HG03571 (cell line): Measurements from ENCODE around the gene FXYD6.
"Not testable (repeated sequence)": the region's sequence is repeated elsewhere in the genome, so short reads cannot be mapped to it uniquely, and the experiment has no call there.

ENCODE experiments used
- ATAC-seq: cut with Tn5 transposase; IDR thresholded peaks from one replicate; pipeline ENCODE4 v1.9.1; 2021; ENCODE audit not compliant: unreplicated experiment

FXYD6 gene

DNA sequence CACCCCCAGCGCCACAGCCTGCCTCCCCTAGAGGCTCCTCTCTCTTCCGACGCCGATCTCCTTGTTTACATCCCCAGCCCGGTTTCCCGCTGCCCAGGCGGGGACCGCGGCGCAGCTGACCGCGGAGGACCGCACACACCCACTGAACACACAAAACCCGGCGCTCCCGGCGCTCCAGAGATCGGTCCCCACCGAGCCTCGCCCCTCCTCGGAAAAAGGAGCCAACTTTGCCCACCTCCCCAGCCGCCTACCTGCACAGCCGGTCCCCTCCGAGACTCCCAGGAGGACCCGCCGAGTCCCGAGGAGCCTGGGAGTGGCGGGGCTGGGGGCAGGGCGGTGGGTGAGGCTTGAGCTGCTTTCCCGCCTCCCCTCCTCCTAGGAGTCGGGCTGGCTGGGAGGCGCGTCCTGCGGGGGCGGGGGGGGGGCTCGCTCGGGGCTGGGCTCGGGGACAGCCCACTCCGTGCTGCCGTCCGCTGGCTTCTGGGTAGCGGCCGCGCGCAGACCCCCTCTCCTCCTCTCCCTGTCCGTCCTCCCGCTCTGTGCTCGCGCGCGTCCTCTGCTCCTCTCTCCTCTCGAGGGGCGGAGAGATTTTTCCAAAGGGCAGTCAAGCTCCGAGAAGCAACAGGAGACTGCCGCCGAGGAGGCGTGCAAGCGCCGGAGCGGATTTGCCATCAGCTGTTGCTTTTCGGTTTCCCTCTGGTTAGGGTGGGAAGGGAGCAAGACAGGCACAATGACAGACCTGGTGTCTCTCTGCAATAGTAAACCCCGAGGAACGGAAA is at the start of gene FXYD6:
TSS of gene FXYD6 (minus strand) at position 318 of the 779 bp plus-strand sequence. CDS start 33,882 bp downstream, outside the sequence.
- ATAC-seq: no peak

GRCh38 chr11:117926166-117926565 is 49.7 kb upstream of the FXYD6 start:
- not testable (repeated sequence) for ATAC-seq

DNA sequence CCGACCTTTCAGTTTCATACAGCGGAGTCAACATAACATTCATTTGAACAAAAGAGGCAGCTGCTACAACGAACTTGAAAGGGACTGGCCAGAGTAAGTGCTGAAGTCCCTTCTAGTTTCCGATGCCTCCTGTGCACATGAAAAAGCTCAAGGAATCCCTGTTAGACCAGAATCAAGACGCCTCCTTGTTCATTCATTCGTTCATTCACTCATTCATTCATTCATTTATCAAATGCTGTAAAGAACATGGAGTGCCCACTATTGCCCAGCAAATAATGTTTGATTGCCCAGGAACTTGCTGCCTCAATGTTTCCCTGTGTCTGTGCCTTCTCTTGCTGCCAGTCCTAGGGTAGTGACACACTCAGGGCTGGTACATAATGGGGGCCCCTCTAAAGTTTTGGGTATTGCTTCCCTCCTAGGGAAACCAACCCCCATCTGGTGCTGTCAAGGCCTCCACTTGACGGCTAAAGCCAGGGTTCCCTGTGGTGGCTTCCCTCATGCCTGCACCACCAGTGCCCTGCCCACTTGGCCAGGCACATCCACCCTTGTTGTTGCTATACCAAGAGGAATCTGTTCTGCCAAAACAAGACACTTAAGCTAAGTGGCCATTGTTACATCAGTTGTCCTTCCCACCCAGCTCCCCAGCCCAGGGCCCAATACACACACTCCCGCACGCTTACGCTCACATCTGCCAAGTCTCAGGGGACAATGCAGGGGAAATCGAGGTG is 48.9 kb upstream of the FXYD6 start:
- ATAC-seq: no peak

DNA sequence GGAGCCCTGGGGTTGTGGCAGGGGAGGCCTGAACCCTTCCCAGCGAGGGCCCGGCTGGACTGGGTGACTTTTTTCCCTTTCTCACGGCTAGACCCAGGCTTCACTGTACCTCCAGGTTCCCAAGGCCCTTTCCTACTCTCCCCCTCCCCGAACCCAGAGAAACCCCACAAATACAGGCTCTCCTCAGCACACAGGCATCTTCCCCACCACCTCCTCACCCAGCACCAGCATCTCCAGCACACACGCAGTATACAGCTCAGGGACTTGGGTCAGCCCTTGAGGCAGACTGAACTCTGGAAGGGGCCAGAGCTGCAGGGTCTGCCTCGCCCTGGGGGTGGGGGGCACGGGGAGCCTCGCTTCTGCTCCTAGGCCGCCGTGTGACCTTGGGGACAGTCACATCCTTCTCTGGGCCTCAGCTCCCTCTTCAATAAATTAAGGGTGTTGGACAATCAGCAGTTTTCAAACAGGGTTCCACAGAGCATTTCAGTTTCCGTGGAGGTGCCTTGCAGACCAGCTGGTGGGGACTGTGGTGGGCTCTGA is 48.2 kb upstream of the FXYD6 start:
- no peak for ATAC-seq

DNA sequence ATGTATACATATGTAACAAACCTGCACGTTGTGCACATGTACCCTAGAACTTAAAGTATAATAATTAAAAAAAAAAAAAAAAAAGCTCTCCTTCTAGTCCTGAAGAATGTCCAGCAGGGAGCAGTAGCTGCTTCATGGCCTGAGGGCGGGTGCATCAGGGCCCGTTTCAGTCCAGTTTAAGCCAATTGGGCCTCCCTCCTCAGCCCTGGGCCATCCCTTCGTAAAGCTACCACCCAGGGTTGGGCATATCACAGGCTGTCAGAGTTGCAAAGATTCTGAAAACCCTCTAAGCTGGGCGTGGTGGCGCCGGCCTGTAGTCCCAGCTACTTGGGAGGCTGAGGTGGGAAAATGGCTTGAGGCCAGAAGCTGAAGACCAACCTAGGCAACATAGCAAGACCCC is 47.3 kb upstream of the FXYD6 start:
- ATAC-seq: no peak

DNA sequence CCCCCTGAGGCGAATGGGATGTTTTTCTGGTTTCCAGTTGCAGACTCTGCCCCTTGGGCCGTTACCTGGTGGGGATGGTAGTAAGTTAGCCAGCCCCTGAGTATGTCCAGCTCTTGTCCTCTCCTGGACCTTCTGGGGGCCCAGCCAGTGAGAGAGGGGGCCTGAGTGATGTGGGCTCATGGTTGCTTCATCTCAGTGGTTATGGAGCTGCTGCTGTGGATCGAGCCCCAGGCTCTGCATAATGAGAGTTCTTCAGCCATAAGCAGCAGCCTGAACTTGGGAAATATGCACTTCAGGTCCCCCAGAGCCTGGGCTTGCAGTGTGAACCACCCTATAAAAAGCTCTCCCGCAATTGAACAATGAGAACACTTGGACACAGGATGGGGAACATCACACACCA is 46.8 kb upstream of the FXYD6 start:
- no peak for ATAC-seq

- ATAC-seq: no peak
Observed at GRCh38 chr11:117921893-117922292, 45.4 kb upstream of the FXYD6 start.

DNA sequence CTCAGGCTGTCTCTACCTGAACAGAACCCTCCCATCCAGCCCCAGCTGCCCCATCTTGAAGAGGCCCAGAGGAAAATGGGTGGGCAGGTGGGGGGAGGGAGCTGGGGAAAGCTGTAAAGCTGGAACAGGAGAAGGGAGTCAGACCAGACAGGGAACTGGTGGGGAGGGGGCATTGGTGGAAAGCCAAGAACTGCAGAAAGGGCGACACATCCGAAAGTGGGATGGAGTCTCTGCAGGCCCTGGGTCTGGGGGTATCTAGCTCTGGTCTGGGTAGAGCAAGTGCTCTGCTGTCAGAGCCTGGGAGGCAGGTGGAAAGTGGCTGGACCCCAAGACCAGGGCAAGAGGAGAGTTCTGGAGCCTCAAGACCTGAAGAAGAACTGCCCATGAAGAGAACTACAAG is 45.0 kb upstream of the FXYD6 start:
- no peak for ATAC-seq

DNA sequence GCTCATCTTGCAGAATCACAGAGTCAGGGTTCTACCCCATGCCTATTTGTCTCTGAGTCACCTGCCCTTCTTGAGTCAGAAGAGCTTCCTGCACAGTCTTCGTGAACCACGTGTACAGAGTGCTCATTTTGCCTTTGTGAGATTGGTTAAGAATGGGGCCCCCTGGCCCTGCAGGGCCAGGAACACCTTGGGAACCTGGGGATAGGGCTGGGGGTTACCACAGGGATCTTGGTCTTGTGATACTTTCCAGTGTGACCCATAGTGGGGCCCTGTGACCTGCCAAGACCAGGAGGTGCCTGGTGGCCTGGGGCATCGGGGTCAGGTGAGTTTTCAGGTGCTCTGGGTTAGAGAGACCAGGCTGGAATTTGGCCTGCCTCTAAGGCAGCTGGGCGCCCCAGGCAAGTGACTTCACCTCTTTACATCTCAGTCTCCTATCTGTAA is 43.3 kb upstream of the FXYD6 start:
- ATAC-seq: no peak

GRCh38 chr11:117919341-117919740 is 42.9 kb upstream of the FXYD6 start:
- ATAC-seq: no peak

DNA sequence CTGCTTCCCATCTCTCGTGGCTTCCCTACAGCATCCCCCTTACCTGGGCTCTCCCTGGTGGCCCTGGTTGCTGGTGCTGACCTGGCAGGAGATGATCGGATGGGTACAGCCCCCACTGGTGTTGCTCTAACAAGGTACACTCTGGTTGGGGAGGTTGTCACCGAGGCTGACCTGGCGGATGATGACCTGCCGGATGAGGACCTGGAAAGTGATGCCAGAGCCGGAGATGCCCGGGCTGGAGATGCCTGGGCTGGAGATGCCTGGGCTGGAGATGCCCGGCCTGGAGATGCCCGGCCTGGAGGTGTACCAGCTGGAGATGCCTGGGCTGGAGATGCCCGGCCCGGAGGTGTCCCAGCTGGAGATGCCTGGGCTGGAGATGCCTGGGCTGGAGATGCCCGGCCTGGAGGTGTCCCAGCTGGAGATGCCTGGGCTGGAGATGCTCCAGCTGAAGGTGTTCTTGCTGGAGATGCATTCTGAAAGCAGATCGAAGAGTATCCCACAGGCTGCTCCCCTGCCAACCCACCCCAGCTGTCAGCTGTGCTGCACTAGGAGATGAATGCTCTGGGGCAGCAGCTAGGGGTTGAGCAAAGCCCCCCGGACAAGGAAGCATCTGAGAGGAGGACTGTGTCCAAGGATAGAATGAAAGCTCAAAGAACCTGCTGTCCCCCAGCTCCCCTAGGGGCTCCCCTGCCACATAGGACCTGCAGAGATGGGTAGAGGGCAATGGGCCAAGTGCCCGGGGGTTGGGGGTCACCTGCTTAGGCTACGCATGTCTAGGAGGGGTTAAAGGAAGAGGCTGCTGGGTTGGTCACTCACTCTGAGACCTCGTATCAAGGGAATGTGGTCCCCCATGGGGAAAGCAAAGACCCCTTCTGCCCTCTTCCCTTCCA is 42.2 kb upstream of the FXYD6 start:
- ATAC-seq: no peak

DNA sequence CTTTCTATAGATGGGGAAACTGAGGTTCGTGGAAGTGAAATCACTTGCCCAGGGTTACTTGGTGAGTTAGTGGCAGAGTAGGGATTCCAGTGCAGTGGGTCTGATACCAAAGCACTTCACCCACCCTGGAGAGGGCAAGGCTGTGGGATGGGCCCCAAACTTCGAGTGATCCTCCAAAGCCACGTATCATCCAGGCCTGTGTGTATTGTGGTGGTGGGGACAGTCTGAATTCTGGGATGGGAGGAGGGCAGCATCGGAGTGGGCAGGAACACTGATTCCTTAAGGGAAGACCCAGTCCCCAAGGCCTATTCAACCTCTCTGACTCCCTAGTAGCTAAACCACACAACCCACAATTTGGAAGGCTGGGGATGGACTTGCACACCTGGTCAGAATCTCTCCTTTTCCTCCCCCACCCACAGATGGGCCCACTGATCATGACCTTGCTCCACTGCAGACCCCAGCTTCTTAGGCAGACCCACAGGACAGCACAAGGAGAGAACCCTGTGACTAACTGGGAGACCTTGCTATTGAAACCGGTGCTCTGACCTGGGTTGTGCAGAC is 41.2 kb upstream of the FXYD6 start:
- no peak for ATAC-seq

DNA sequence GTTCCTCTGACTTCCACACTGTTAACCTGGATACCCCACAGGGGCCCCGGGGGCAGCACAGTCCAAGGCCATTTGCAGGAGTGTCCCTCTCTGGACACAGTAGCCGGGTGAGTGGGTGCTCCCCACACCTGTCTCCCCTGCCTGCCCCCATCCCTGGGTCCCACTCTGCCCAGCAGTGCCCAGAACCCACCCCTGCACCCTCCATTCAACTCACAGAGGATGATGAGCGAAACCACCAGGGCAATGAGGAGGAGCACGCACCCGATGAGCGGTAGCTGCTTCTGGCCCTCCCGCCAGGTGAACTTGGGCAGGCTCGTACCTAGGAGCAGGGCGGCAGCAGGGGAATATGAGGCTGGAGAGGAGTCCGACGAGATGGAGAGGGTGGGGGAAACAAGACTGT is 40.5 kb upstream of the FXYD6 start:
- ATAC-seq: no peak

DNA sequence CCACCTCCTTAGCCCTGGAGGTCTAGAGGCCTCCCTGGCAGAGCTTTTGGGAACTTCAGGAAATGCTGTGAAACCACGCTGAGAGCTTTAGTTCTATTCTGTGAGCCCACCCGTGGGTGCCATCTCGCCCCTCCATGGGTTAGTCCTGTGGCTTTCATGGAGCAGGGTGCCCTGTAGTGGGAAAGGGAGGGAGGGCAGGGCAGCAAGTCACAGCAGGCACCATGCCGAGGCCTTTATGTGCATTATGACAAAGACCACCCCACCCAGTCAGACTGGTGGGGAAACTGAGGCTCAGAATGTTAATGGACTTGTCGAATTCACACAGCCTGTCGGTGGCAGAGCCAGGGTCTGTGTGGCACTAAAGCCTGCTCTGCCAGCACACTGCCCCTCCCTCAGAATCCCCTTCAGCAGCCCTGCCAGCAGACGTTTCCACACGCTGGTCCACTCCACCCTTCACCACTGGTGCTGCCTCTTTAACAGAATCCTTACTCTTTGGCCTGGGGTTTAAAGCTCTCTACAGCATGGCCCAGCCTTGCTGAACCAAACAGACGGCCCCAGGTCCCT is 39.3 kb upstream of the FXYD6 start:
- no peak for ATAC-seq

GRCh38 chr11:117914991-117915618 is 38.6 kb upstream of the FXYD6 start:
- no peak for ATAC-seq

GRCh38 chr11:117914398-117914761 is 37.9 kb upstream of the FXYD6 start:
- no peak for ATAC-seq

GRCh38 chr11:117913736-117914397 is 37.4 kb upstream of the FXYD6 start:
- no peak for ATAC-seq

GRCh38 chr11:117912497-117912896 is 36.0 kb upstream of the FXYD6 start:
- no peak for ATAC-seq

- no peak for ATAC-seq
Observed at GRCh38 chr11:117911694-117912093, 35.2 kb upstream of the FXYD6 start.
